Measurements from ENCODE around the gene FOXP1. TPM values are rescaled to one million over a fixed set of nuclear protein-coding genes. Genes with fewer than 3 reads are reported as not detected.
A peak's percentile ranks its signal among the peaks of the same experiment; 100 is the strongest.
"Not testable (repeated sequence)": the region's sequence is repeated elsewhere in the genome, so short reads cannot be mapped to it uniquely, and the experiment has no call there.

The FOXP1 gene
- total RNA-seq, 4 donors from 2014 or later: 169 to 300 (median 202) TPM

DNA sequence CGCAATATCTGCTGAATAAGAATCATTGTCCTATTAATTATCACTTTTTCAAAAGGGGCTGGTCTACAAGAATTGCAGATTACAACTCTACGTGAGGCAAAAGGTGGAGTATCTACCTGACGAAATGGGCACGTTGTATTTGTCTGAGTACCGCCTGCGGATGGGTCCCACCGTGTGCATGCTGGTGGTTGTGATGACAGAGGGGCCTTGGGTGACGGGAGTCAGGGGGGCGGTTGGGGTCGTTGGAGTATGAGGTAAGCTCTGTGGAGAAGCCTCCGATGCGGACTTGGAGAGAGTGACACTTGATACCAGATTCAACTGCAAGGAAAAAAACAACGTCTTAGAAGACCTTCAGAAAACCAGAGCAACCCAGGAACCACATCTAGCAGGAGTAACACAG lies 605.8 kb downstream of the FOXP1 start:
- WGBS, 2 donors (ENCODE audit: low coverage in 1 of 2): 87 to 90% methylated on average over 11 to 13 of the region's 13 CpGs
- no peak for TF ChIP-seq EP300 (IDR thresholded peaks at IDR 0.05)
- no peak for TF ChIP-seq POLR2A (IDR thresholded peaks at IDR 0.05)
- no peak for TF ChIP-seq POLR2AphosphoS5 (IDR thresholded peaks at IDR 0.05)
- TF ChIP-seq CTCF (IDR thresholded peaks at IDR 0.05): no peak
- ATAC-seq: no peak
- no peaks in the 10 kb centered on the region for H3K9me3 ChIP-seq
- no peak overlapping the region for H3K4me3 ChIP-seq
- H3K36me3 ChIP-seq: peaks cover 0 to 62% of the 10 kb centered on the region in 2 donors
- H3K27ac ChIP-seq: peak overlapping the region in 2 of 4 donors; percentile 54 to 87
- peaks cover 18 to 84% (median 23%) of the 10 kb centered on the region in 3 donors for H3K4me1 ChIP-seq
- no peaks in the 10 kb centered on the region for H3K27me3 ChIP-seq

DNA sequence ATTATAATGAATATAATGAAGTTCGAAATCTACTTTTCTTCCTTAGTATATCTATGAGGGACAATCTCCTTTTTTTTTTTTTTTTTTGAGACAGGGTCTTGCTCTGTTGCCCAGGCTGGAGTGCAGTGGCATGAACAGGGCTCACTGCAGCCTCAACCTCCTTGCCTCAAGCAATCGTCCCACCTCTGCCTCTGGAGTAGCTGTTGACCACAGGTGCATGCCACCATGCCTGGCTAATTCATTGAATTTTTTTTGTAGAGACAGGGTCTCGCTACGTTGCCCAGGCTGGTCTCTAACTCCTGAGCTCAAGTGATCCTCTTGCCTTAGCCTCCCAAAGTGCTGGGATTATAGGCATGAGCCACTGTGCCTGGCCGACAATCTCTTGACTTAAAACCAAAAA lies 607.5 kb downstream of the FOXP1 start:
- Histone ChIP-seq H3K4me1 (peaks cover 4 to 84% (median 7%) of the 10 kb centered on the region in 3 donors), H3K36me3 (peaks cover 0 to 78% of the 10 kb centered on the region in 2 donors), H3K27ac (peak overlapping the region in 2 of 4 donors; percentile 11 to 65)
- not testable (repeated sequence) for ATAC-seq, H3K27me3 ChIP-seq, H3K9me3 ChIP-seq, H3K4me3 ChIP-seq
- WGBS, 2 donors (ENCODE audit: low coverage in 1 of 2): 89 to 100% methylated on average over 3 to 5 of the region's 5 CpGs

DNA sequence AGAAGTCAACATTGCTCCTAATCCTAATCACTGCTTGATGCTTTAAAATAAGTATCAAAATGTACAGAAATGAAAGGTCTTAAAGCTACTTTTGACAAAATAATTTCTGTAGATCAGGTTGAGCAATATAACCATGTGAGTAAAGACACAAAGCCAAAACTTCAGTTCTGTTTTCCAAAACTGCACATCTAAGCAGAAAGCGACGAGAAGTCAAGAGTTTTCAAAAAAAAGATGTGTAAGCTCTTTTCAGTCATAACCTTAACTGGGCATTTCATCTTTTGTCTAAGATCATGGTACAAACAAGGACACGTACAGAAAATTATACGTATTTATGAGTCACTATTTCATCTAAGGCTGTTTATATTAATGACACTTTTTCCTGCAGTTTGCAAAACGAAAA lies 608.8 kb downstream of the FOXP1 start:
- H3K27ac ChIP-seq: peak overlapping the region; percentile 11 to 67 (median 40)

GRCh38 chr3:70973558-70973957 lies 610.0 kb downstream of the FOXP1 start:
- ATAC-seq: no peak

More for the DNA sequence above, 608.8 kb downstream of the FOXP1 start:
- H3K4me1 ChIP-seq: peaks cover 0 to 84% (median 0%) of the 10 kb centered on the region in 3 donors
- ATAC-seq: peak; percentile 34
- no peaks in the 10 kb centered on the region for H3K27me3 ChIP-seq
- H3K36me3 ChIP-seq: peaks cover 0 to 91% of the 10 kb centered on the region in 2 donors
- H3K9me3 ChIP-seq: no peaks in the 10 kb centered on the region
- TF ChIP-seq POLR2A (IDR thresholded peaks at IDR 0.05) (no peak), POLR2AphosphoS5 (IDR thresholded peaks at IDR 0.05) (no peak), CTCF (IDR thresholded peaks at IDR 0.05) (no peak), EP300 (IDR thresholded peaks at IDR 0.05) (no peak)
- no peak overlapping the region for H3K4me3 ChIP-seq
- WGBS, 2 donors (ENCODE audit: low coverage in 1 of 2): 38 to 58% methylated on average over 5 of the region's 5 CpGs

DNA sequence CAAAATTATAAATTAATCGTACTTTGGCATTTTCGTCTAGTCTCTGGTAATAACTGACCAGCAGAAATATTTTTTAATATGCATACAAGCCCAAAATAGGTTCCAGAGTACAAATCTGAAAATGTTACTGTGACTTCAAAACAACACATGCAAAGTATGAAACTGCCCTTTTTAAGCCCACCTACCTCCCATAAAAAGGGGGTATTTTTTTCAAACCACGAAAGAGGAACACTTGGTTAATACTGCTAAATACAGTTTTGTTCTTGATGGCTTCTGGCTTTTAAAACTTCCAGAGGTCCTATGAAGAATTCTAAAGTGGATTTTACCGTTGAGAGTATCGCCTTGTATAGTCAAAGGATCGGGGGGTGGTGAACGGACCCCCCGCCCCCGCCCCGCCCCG lies 610.7 kb downstream of the FOXP1 start:
- Histone ChIP-seq H3K27ac (peak overlapping the region in 3 of 4 donors; percentile 18 to 67 (median 44)), H3K4me1 (peaks cover 0 to 86% (median 2%) of the 10 kb centered on the region in 3 donors), H3K36me3 (peaks cover 0 to 99% of the 10 kb centered on the region in 2 donors), H3K9me3 (no peaks in the 10 kb centered on the region), H3K4me3 (no peak overlapping the region), H3K27me3 (no peaks in the 10 kb centered on the region)
- 87 to 96% methylated on average over 3 to 5 of the region's 11 CpGs for WGBS, 2 donors (ENCODE audit: low coverage in 1 of 2)
- ATAC-seq: no peak
- TF ChIP-seq POLR2A (IDR thresholded peaks at IDR 0.05) (no peak), EP300 (IDR thresholded peaks at IDR 0.05) (no peak), POLR2AphosphoS5 (IDR thresholded peaks at IDR 0.05) (no peak), CTCF (IDR thresholded peaks at IDR 0.05) (no peak)

More at GRCh38 chr3:70973558-70973957, 610.0 kb downstream of the FOXP1 start:
- WGBS, 2 donors (ENCODE audit: low coverage in 1 of 2): 91 to 100% methylated on average over 3 to 5 of the region's 6 CpGs
- TF ChIP-seq POLR2A (IDR thresholded peaks at IDR 0.05): no peak
- TF ChIP-seq CTCF (IDR thresholded peaks at IDR 0.05): no peak
- TF ChIP-seq POLR2AphosphoS5 (IDR thresholded peaks at IDR 0.05): no peak
- TF ChIP-seq EP300 (IDR thresholded peaks at IDR 0.05): no peak
- H3K9me3 ChIP-seq: no peaks in the 10 kb centered on the region
- peaks cover 0 to 84% (median 0%) of the 10 kb centered on the region in 3 donors for H3K4me1 ChIP-seq
- peaks cover 0 to 99% of the 10 kb centered on the region in 2 donors for H3K36me3 ChIP-seq
- no peaks in the 10 kb centered on the region for H3K27me3 ChIP-seq
- no peak overlapping the region for H3K4me3 ChIP-seq
- H3K27ac ChIP-seq: peak overlapping the region in 3 of 4 donors; percentile 18 to 67 (median 44)
